Measurements from ENCODE around the gene KIF3A.

The KIF3A gene

DNA sequence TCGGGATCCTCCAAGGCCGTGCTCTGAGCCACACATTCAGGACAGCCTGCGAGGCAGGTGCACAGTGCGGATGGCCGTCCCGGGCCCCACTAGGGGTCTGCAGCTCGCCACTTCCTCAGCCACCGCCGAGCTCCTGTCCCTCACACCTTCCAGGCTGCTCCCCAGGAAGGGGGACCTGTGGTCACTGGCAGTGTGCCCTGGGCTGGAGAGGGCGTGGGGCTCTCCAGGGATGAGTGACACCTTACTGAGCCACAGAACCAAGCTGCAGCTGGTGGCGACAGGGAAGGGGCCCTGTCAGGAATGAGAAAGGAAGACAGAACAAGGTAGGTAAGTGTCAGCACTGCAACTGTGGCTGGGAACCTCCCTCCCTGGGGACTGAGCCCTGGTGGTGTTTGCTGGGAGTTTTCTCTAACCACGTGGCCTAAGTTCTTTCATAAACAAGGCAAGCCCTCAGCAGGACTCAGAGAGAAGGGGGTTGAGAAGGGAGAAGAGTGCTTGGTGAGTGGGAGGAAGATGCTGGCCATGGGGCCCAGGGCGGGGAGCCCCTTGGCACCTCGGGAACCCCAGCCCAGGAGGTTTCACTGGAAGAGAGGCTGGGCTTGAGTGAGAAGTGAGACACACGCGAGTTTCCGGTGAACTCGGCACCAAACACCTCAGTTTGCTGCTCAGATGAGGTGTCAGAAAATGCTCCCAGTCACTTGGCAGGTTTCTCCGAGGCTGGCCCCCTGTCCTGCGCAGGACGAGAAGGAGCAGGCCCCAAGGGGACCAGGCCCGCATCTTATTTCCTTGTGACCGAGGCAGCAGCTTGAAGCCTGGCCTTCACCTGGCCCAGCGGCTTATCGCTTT lies 74.2 kb downstream of the KIF3A start:
- DNase-seq (ENCODE audit: low read depth in 2 of 2): no peak

DNA sequence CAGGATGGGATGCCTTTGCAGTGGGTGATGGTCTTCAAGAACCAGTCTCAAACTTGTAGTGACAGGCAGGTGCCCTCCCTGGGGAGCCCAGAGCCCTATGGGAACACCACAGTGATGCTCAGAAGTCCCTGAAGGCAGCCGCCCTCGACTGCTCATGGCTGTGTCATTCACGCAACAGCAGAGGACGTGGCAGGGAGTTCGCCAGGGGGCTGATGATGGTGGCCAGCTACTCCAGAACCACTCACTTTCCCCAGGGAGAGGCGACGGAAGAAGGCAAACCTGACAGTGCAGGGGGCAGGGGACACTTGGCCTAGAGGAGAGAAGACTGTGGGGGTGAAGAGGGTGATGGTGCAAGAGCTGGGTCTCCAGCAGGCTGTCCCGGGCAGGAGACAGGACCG lies 75.3 kb downstream of the KIF3A start:
- DNase-seq (ENCODE audit: low read depth in 2 of 2): no peak

DNA sequence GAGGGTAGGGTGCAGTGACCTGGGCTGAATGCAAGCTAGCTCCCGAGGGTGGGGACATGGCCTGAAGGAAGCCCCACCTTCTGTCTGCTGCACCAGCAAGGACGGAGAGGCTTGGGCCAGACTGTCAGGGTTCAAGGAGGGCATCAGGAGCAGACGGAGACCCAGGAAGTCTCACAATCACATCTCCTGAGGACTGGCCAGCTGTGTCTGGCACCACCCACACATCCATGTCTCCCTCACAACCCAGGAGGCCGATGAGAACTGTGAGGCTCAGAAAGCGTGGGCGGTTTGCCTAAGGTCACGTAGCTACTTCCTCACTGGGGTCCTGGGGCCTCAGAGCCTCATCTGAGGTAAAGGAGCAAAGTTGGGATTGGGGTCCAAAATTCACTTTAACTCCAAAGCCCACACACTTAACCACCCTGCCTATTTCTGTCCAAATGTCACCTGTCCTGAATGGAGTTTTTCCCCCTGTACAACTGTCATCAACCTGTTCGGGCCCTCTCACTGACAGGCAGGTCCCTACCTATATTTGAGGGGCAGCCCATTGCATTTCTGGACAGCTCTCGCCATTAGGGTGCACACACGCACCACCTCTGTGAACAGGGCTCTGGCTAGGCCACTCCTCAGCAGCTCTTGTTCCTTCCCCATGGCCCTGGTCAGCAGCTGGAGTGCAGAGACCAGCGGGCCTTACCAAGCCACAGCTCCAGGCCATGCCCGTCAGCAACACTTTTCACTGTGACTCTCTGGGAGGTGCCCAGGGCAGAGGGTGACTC lies 75.9 kb downstream of the KIF3A start:
- no peak for DNase-seq (ENCODE audit: low read depth in 2 of 2)

DNA sequence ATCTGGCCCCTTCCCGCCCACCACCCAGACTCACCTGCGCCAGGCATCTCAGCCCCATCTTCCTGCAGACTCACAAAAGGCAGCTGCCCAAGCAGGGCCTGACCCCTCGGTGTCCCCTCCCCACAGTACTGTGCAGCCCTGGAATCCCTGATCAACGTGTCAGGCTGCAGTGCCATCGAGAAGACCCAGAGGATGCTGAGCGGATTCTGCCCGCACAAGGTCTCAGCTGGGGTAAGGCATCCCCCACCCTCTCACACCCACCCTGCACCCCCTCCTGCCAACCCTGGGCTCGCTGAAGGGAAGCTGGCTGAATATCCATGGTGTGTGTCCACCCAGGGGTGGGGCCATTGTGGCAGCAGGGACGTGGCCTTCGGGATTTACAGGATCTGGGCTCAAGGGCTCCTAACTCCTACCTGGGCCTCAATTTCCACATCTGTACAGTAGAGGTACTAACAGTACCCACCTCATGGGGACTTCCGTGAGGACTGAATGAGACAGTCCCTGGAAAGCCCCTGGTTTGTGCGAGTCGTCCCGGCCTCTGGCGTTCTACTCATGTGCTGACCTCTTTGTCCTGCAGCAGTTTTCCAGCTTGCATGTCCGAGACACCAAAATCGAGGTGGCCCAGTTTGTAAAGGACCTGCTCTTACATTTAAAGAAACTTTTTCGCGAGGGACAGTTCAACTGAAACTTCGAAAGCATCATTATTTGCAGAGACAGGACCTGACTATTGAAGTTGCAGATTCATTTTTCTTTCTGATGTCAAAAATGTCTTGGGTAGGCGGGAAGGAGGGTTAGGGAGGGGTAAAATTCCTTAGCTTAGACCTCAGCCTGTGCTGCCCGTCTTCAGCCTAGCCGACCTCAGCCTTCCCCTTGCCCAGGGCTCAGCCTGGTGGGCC lies 77.5 kb downstream of the KIF3A start:
- no peak for DNase-seq (ENCODE audit: low read depth in 2 of 2)

DNA sequence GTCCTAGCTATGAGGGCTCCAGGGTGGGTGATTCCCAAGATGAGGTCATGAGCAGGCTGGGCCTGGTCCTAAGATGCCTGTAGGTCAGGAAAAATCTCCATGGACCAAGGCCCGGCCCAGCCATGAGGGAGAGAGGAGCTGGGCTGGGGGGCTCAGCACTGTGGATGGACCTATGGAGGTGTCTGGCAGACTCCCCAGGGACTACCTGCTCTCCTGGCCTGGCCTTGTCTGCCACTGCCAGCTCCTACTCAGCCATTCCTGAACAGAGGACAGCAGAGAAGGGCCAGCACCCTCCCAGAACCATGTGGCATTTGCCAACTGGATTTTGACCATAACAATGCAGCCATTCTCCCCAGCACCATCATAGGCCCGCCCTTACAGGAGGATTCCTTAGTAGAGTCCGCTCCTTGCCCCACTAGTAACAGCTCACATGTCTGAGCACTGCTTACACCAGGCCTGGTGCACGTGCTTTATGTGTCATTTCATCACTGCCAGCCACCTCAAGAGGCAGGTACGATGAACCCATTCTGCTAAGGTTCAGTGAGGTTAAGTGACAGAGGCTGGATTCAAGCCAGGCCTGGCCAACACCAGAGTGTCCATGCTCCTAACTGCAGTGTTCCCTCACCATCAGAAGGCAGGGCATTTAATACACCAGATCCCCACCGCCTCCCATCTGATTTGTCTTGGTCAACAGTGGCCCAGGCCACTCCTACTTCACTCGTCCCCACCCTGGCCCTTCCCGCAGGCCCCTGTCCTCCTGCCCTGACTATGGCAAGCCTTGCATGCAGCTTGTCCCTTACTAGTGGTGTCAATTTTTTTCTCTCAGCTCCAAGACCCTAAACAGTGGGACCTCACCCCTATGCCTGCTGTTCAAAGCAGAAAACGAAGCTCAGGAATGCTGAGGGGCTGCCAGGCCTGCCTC lies 78.7 kb downstream of the KIF3A start:
- DNase-seq (ENCODE audit: low read depth in 2 of 2): no peak

DNA sequence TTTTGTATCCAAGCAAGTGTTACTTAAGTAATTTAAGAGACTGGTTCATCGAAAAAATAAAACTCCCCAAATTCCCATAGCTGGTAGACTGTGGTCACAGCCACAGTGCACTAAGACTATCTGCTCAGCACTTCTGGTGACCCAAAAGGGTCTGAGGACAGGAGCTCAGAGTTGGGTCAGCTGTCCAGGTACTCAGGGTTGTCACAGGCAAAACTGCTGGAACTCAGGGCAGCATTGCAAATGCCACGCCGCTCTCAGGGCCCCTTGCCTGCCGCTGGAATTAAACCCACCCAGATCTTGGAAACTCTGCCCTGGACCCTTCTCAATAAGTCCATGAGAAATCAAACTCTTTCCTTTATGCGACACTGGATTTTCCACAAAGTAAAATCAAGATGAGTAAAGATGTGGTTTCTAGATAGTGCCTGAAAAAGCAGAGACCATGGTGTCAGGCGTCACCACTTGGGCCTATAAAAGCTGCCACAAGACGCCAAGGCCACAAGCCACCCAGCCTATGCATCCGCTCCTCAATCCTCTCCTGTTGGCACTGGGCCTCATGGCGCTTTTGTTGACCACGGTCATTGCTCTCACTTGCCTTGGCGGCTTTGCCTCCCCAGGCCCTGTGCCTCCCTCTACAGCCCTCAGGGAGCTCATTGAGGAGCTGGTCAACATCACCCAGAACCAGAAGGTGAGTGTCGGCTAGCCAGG lies 79.5 kb downstream of the KIF3A start, which contains the start of gene IL13:
TSS of gene IL13 (plus strand) at position 498 of the 705 bp plus-strand sequence. CDS start at position 512, 14 bp downstream.
- no peak for DNase-seq (ENCODE audit: low read depth in 2 of 2)

DNA sequence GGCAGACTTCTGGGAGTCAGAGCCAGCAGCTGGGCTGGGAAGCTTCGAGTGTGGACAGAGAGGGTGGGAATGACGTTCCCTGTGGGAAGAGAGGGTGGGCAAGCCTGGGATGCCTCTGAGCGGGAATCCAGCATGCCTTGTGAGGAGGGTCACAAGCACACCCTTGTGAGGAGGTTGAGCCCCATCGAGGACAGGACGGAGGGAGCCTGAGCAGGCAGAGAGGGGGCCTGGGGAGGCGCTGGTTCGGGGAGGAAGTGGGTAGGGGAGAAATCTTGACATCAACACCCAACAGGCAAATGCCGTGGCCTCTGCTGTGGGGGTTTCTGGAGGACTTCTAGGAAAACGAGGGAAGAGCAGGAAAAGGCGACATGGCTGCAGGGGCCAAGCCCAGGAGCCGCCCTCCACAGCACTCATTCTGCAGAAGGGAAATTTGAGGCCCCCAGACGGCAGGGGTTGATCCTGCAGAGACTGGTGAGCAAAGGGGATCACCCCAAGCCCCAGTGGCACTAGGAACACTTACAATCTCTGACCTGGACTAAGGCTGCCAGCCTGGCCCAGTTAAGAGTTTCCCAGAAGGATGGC lies 80.5 kb downstream of the KIF3A start:
- no peak for DNase-seq (ENCODE audit: low read depth in 2 of 2)

DNA sequence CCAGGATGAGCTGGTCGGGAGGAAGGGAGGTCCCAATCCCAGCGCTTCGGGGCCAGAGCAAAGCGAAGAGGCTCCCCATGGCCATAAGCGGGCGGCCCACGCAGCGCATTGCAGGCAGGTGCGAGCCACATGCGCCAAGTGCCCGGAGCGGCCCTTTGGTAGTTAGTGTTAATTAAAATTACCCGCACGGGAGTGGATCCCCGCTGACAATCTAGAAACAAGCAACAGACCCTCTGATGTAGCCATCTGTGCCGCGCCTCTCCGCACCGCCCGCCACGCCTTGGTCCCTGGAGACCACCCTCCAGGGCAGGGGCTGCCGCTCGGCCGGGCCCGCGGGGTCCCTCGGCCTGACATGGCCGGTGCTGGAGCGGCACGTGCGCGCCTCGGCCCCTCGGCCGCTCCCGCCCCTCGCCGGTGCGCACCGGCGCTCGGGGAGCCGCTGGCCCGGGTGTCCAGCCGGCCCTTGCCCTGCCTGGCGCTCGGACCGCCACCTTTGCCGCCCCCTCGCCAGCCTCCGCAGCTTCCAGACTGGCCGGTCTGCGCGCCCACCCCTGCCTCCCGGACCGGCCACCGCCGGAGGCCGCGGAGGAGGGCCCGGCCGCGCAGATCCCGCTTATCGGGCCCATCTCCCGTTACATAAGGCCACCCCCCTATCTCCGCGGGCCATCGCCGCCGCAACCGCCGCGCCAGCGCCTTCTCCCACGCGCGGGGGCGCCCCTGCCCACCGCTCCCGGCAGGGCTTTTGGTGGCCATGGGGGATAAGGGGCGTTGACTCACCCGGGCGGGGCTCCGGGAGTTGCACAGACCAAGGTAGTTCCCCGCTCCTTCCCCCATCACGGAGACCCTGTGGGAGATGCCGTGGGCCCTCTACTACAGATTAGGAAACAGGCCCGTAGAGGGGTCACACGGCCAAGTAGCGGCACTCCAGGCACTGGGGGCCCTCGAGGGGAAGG lies 81.2 kb downstream of the KIF3A start:
- no peak for DNase-seq (ENCODE audit: low read depth in 2 of 2)

DNA sequence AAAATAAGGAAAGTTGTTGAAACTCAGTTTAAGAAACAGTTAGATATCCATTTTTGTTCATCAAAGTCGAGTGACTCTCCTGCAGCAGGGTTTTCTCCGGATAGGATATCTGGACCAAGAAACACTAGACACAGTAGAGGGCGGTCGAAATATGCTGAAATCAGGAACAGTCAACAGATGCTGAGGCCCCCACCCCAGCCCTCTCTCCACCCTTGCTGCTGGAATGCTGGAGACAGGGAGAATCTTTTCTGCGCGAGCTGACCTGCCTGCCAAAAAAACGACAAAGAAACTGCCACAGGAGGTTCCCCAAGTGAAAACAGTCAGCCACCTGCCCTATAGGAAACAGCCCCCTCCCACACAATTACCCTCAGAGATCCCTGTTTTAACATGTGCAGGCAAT lies 83.6 kb downstream of the KIF3A start:
- no peak for DNase-seq (ENCODE audit: low read depth in 2 of 2)

DNA sequence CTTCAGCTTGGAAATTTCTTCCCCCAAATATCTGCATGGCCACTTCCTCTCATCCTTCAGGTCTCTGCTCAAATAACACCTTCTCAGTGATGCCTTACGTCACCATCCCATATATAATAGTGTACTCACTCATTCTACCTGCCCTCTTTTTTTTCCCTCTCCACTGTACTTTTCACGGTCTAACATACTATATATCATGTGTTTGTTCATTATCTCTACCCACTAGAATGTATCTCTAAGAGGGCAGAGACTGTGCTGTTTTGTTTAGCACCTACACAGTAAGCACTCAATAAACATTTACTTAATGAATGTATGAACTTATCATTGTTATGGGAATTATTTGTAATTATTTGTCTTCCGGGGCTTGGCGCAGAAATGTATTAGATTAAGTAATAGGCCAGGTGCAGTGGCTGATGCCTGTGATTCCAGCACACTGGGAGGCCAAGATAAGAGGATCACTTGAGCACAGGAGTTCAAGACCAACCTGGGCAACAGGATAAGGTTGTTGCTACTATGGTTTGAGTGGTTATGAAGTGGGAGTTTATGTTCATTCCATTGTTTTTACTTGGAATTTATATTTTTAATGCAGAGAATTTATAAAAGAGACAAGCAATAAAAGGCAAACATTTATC lies 85.4 kb downstream of the KIF3A start:
- DNase-seq (ENCODE audit: low read depth in 2 of 2): no peak

DNA sequence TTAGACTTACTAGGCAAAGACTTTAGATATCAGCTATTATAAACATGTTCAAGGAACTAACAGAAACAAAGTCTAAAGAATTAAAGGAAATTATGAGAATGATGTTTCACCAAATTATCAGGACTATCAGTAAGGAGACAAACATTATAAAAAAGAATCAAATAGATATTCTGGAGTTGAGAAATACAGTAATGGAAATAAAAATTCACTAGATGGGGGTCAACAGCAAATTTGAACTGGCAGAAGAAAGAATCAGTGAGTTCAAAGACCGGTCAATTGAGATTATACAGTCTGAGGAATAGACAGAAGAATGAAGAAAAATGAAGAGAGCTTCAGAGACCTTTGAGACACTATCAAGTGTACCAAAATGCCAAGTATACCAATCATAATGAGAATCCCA lies 89.0 kb downstream of the KIF3A start:
- DNase-seq (ENCODE audit: low read depth in 2 of 2): no peak

DNA sequence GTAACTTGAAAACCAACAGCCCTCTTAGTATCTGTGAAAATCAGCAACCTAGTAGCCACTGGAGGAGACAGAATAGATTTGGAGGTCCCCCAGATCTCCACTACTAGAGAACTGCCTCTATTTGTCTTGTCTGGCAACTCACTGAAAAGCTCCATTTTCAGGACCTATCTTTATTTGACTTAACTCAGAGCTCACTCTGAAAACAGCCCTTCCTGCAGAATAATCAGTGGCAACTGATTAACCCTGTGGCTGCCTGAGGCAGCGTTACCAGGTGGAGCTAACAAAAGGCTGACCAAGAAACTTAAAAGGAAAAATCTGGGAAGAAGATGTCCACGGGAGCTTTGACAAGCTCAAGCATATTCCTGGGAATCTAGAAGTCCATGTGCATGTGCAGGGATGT lies 89.9 kb downstream of the KIF3A start:
- no peak for DNase-seq (ENCODE audit: low read depth in 2 of 2)

DNA sequence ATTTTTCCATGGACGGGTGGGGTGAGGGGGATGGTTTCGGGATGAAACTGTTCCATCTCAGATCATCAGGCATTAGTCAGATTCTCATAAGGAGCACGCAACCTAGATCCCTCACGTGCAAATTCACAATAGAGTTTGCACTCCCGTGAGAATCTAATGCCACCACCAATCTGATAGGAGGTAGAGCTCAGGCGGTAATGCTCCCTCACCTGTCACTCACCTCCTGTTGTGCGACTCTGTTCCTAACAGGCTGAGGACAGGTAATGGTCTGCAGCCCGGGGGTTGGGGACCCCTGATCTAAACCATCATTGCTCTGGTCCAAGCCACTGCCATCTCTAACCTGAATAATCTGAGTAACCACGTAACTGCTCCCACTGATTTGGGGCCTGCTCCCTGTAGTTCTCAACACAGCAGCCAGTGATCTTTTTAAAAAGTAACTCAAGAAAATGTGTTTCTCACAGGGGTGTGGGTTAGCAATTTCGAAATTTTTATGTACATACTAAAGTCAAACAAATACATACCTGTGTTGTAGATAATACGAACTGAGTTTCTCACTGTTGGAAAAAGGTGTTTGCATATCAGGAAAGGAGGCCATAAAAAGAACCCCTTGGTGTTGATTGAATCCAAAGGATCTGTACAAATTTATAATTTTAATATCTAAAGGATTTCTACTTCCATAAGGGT lies 90.6 kb downstream of the KIF3A start:
- no peak for DNase-seq (ENCODE audit: low read depth in 2 of 2)

DNA sequence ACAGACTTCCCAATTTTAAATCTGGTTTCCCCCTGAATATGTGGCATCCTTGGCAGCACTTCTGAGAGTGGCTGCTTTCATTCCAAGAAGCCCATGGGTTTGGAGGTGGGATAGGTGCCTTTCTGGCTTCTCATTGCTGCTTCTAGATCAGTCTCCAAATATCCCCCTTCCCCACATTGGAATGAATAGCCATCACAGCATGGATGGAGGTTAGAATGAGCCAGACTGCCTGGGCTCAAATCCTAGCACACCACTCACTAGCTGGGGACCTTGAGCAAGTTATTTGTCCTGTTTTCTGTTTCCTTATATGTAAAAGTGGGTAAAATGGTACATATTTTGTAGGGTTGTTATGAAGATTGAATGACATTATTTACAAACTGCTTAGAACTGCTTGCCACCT lies 93.2 kb downstream of the KIF3A start:
- DNase-seq (ENCODE audit: low read depth in 2 of 2): no peak
